Endothelial cell of umbilical vein (primary cell): ENCODE measurements around the gene RALBP1. TPM values are rescaled to one million over a fixed set of nuclear protein-coding genes. Genes with fewer than 3 reads are reported as not detected.

Experiments used
- BruUV-seq: library from RNA; stranded (reverse); fragments of 400-500 nt; replicated peaks from 2 replicates; lab custom pipeline; 2021; lab: Mats Ljungman, UMichigan
- CTCF ChIA-PET: fragments of 300-600, 350-600 bp; sonication (Branson Sonifier 250); formaldehyde crosslinking; loops from one replicate; lab custom pipeline; 2021; ENCODE audit warnings: antibody characterized with exemption, inconsistent platforms; lab: Charles Lee
- POLR2A ChIA-PET: fragments of 300-600, 350-600 bp; sonication (Branson Sonifier 250); formaldehyde crosslinking; loops from one replicate; lab custom pipeline; 2021; ENCODE audit warnings: antibody characterized with exemption, inconsistent platforms; lab: Charles Lee
- DNase-seq: peaks from one replicate; pipeline ENCODE4 v3.0.0-alpha.2; 2011; ENCODE audit warnings: low read depth, low spot score
- FAIRE-seq: peaks from 2 replicates; lab custom pipeline; 2011; peaks lifted over from hg19 to GRCh38; lab: Jason Lieb, UNC
- H2AFZ ChIP-seq: 2 replicates; pipeline ENCODE4 v1.6.0; 2012; ENCODE audit warnings: low read depth, low read length, control low read depth, inconsistent platforms
- H3K27ac ChIP-seq: 2 replicates; pipeline ENCODE4 v1.5.1; 2011; ENCODE audit warnings: low read depth, mild to moderate bottlenecking, control low read depth, low read length, moderate library complexity; ENCODE audit not compliant: insufficient read depth
- H3K27me3 ChIP-seq, 2 experiments: 2 replicates each; pipeline versions ENCODE4 v1.6.0 to v1.6.1; 2011; ENCODE audit warnings: low read length in 2 of 2, mixed read lengths in 1 of 2; ENCODE audit not compliant: control insufficient read depth in 2 of 2, insufficient read depth in 2 of 2
- H3K36me3 ChIP-seq, 2 experiments: 2 replicates in 1 of 2; 3 replicates in 1 of 2; pipeline ENCODE4 v1.5.1; 2011; ENCODE audit warnings: low read length in 2 of 2, mild to moderate bottlenecking in 1 of 2, moderate library complexity in 1 of 2; ENCODE audit not compliant: control insufficient read depth in 2 of 2, insufficient read depth in 2 of 2; ENCODE audit errors: extremely low read depth in 1 of 2
- H3K4me1 ChIP-seq: 3 replicates; pipeline ENCODE4 v1.5.1; 2011; ENCODE audit warnings: mild to moderate bottlenecking, low read length; ENCODE audit not compliant: control insufficient read depth, insufficient read depth; ENCODE audit errors: extremely low read depth
- H3K4me2 ChIP-seq: 2 replicates; pipeline ENCODE4 v1.6.1; 2011; ENCODE audit warnings: low read length, control low read depth, mixed read lengths; ENCODE audit not compliant: insufficient read depth
- H3K4me3 ChIP-seq, 3 experiments: fragments of 200-600 bp in 1 of 3; sonication (generic), shearing (Covaris generic) in 1 of 3; replicated peaks in 1 of 3; 2 replicates each; pipeline ENCODE4 v1.5.1; 2011 to 2016; ENCODE audit warnings: control low read depth in 3 of 3, low read length in 3 of 3, mild to moderate bottlenecking in 2 of 3, inconsistent platforms in 1 of 3, low read depth in 1 of 3, moderate library complexity in 1 of 3; ENCODE audit not compliant: insufficient read depth in 1 of 3
- H3K79me2 ChIP-seq: 2 replicates; pipeline ENCODE4 v1.6.0; 2012; ENCODE audit warnings: low read length, inconsistent platforms; ENCODE audit not compliant: control insufficient read depth, insufficient read depth
- H3K9ac ChIP-seq: replicated peaks from 2 replicates; pipeline ENCODE3; 2011; ENCODE audit warnings: low read length, control low read depth; ENCODE audit not compliant: insufficient read depth; ENCODE audit errors: extremely low read depth
- H3K9me1 ChIP-seq: replicated peaks from 3 replicates; pipeline ENCODE4 v1.6.0; 2011; ENCODE audit warnings: mild to moderate bottlenecking, low read length; ENCODE audit not compliant: control insufficient read depth, insufficient read depth; ENCODE audit errors: extremely low read depth
- H3K9me3 ChIP-seq: replicated peaks from 2 replicates; pipeline ENCODE4 v1.5.1; 2012; ENCODE audit warnings: low read length, inconsistent platforms; ENCODE audit not compliant: control insufficient read depth, insufficient read depth
- H4K20me1 ChIP-seq: replicated peaks from 2 replicates; pipeline ENCODE3; 2011; ENCODE audit warnings: mild to moderate bottlenecking, low read length; ENCODE audit not compliant: control insufficient read depth, insufficient read depth; ENCODE audit errors: extremely low read depth
- EZH2 ChIP-seq: IDR thresholded peaks from 2 replicates; pipeline ENCODE4 v1.6.1; 2012; ENCODE audit warnings: borderline replicate concordance, low read depth, mild to moderate bottlenecking, moderate library complexity, low read length, inconsistent platforms; ENCODE audit not compliant: severe bottlenecking
- FOS ChIP-seq: IDR thresholded peaks from 2 replicates; pipeline ENCODE4 v1.6.1; 2011; ENCODE audit warnings: mild to moderate bottlenecking, low read length, moderate library complexity, borderline replicate concordance; ENCODE audit not compliant: insufficient read depth
- GATA2 ChIP-seq: IDR thresholded peaks from 2 replicates; pipeline ENCODE4 v1.7.0; 2011; ENCODE audit warnings: low read depth, mild to moderate bottlenecking, moderate library complexity, mixed read lengths, low read length; ENCODE audit not compliant: insufficient read length, insufficient read depth
- JUN ChIP-seq: IDR thresholded peaks from 2 replicates; pipeline ENCODE4 v1.6.1; 2011; ENCODE audit warnings: borderline replicate concordance, low read depth; ENCODE audit not compliant: insufficient read length, insufficient read depth
- MYC ChIP-seq: IDR thresholded peaks from one replicate; pipeline ENCODE4 v1.6.1; 2011; ENCODE audit warnings: mild to moderate bottlenecking, low read depth, low read length
- POLR2A ChIP-seq: IDR thresholded peaks from 2 replicates; pipeline ENCODE4 v1.6.1; 2012; ENCODE audit warnings: low read depth, mild to moderate bottlenecking, control low read depth, low read length
- POLR2AphosphoS5 ChIP-seq: IDR thresholded peaks from 2 replicates; pipeline ENCODE4 v1.6.1; 2012; ENCODE audit warnings: low read depth, mild to moderate bottlenecking, control low read depth, low read length, moderate library complexity; ENCODE audit not compliant: insufficient read depth
- dilution Hi-C: fragments of 300-500 bp; cut with MboI; formaldehyde crosslinking; loops from one replicate; pipeline ENCODE4 v1.15.0; 2019; ENCODE audit warnings: low sequenced_read_pairs; ENCODE audit not compliant: extremely low pct_ligation_motif_present
- intact Hi-C: fragments of 100-400 bp; cut with micrococcal nuclease; formaldehyde crosslinking; loops from one replicate; pipeline ENCODE4 v1.10.0; 2022
- polyA plus RNA-seq, 4 experiments: library from polyadenylated mRNA; depleted of rRNA in 3 of 4; stranded (reverse) in 3 of 4; unstranded in 1 of 4; fragments of >200 nt; gene quantifications; 2 replicates each; pipeline versions ENCODE4 v1.2.1 to v1.2.3, GENCODE V29; 2011 to 2012; ENCODE audit warnings: missing spikeins in 1 of 4
- total RNA-seq: library from RNA; stranded (reverse); gene quantifications from 2 replicates; pipeline ENCODE4 v1.2.3, GENCODE V29; 2021
- TF ChIP-seq, protein P1 (sequence below), 2 donors: IDR thresholded peaks; 1 replicate in 1 of 2; 2 replicates in 1 of 2; pipeline ENCODE4 v1.5.1; 2011; ENCODE audit warnings: low read length in 2 of 2, mild to moderate bottlenecking in 2 of 2, moderate library complexity in 2 of 2, control low read depth in 1 of 2, inconsistent platforms in 1 of 2, low read depth in 1 of 2; ENCODE audit not compliant: insufficient read depth in 1 of 2; ENCODE audit errors: extremely low read depth in 1 of 2
- TF ChIP-seq, protein P2 (sequence below): IDR thresholded peaks from 2 replicates; pipeline ENCODE4 v1.6.1; 2011; ENCODE audit not compliant: insufficient read depth, insufficient read length

Gene RALBP1
- total and polyA plus RNA-seq, 2 donors (not counting 3 experiments of a cell fraction or from before 2014, with no cell fraction given): 55.8 to 68.4 TPM

DNA sequence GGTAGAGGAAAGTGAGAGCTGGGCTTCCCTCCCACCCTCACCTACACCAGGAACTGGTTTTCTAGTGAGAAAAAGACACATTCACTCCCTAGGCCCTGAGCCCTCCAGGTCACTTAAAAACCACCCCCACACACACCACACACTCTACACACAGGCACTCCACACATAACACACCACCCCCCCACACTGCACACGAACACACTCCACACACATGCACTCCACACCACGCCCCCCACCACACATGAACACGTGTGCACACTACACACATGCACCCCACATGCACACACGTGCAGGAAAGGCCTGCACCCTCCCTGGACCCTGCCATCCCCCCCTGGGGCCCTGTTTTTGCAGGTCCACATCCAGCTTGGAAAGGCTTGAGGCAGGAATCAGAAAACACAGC lies 67.6 kb downstream of the RALBP1 start:
- no peak overlapping the region for H3K9ac ChIP-seq
- ChIA-PET CTCF (no interaction called here), POLR2A (no interaction called here)
- H3K4me2 ChIP-seq: no peak overlapping the region
- dilution Hi-C loops (no loop called here), intact Hi-C loops (no loop called here)
- no TSS peak for BruUV-seq
- TF ChIP-seq, protein P1, sequence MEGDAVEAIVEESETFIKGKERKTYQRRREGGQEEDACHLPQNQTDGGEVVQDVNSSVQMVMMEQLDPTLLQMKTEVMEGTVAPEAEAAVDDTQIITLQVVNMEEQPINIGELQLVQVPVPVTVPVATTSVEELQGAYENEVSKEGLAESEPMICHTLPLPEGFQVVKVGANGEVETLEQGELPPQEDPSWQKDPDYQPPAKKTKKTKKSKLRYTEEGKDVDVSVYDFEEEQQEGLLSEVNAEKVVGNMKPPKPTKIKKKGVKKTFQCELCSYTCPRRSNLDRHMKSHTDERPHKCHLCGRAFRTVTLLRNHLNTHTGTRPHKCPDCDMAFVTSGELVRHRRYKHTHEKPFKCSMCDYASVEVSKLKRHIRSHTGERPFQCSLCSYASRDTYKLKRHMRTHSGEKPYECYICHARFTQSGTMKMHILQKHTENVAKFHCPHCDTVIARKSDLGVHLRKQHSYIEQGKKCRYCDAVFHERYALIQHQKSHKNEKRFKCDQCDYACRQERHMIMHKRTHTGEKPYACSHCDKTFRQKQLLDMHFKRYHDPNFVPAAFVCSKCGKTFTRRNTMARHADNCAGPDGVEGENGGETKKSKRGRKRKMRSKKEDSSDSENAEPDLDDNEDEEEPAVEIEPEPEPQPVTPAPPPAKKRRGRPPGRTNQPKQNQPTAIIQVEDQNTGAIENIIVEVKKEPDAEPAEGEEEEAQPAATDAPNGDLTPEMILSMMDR (IDR thresholded peaks at IDR 0.05; ENCODE audit: extremely low read depth in 1 of 2, insufficient read depth in 1 of 2, low read depth in 1 of 2, low read length in 2 of 2): no peak
- TF ChIP-seq, protein P2, sequence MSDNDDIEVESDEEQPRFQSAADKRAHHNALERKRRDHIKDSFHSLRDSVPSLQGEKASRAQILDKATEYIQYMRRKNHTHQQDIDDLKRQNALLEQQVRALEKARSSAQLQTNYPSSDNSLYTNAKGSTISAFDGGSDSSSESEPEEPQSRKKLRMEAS: no peak
- TF ChIP-seq POLR2AphosphoS5 (no peak), GATA2 (no peak), POLR2A (no peak), EZH2 (no peak), FOS (no peak), MYC (no peak), JUN (no peak)
- H3K36me3 ChIP-seq: peaks cover 13 to 16% of the 10 kb centered on the region in 2 experiments
- FAIRE-seq (no peak), DNase-seq (no peak)
- no peak overlapping the region for H3K27ac ChIP-seq
- H3K79me2 ChIP-seq: no peaks in the 10 kb centered on the region
- H3K9me1 ChIP-seq: no peaks in the 10 kb centered on the region
- H3K27me3 ChIP-seq: no peaks in the 10 kb centered on the region
- H4K20me1 ChIP-seq: no peaks in the 10 kb centered on the region
- H3K4me1 ChIP-seq: peaks cover 8% of the 10 kb centered on the region
- H2AFZ ChIP-seq: no peak overlapping the region
- H3K4me3 ChIP-seq: no peak overlapping the region
- no peaks in the 10 kb centered on the region for H3K9me3 ChIP-seq
